GM21367 (cell line): ENCODE data around the gene HRH1.

Experiments
- ATAC-seq: cut with Tn5 transposase; IDR thresholded peaks from one replicate; pipeline ENCODE4 v1.9.1; 2021; ENCODE audit not compliant: unreplicated experiment

HRH1 gene

GRCh38 chr3:11306817-11307589, 152.7 kb downstream of the HRH1 start:
- no peak for ATAC-seq

DNA sequence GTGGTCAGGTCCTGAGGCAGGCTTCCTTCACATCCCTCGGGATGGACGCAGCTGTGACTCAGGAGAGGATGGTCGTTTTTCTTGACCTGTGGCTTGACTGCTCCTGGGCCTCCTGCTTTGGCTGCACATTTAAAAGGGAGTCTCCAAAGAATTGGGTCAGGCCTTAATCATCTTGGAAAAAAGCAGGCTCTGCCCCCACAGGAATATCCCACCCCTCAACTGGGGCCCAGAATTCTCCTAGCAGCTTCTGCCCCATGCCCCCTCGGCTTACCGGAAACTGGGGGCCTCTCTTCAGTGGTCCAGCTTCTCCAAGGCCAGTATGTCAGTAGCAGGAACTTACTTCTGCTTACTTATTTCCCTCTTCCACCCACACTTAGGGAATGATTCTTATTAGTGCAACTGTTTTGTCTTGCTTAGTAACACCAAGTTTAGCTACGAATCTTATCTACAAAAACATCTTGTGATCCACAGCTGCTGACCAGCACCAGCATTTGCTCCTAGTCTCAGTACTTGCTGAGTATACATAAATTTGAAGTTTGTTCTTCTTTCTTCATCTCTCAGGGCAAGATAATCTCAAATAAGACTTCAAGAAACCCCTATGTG, 153.6 kb downstream of the HRH1 start:
- ATAC-seq: no peak

DNA sequence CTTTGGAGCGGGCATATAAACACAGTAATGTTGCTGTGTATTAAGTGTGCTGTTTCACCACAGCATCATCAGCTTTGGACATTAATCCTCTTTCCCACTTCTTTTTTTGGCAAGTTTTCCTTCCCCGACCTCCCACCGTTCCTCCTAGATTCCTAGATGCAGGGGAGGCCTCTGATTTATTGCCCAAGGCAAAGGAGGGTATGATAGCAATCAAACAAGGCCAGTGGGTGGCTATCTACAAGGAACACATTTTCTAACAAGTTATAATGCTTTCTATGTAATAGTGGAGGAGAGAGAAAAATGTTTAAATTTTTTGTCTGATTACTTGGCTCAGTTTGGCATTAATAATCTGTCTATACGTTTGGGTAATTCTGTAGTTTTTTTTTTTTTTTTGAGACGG, 156.0 kb downstream of the HRH1 start:
- no peak for ATAC-seq

- ATAC-seq: no peak
These were observed 157.9 kb downstream of the HRH1 start for GRCh38 chr3:11312166-11312565.
